Common myeloid progenitor, CD34-positive (primary cell): ENCODE measurements around the gene KLHL10.
A peak's percentile ranks its signal among the peaks of the same experiment; 100 is the strongest.

Experiments used
- CTCF ChIA-PET: fragments of 350-600 bp; sonication (Branson Sonifier 250); formaldehyde crosslinking; loops from one replicate; lab custom pipeline; 2021; ENCODE audit warnings: antibody characterized with exemption; lab: Charles Lee
- POLR2A ChIA-PET: fragments of 350-600 bp; sonication (Branson Sonifier 250); formaldehyde crosslinking; loops from one replicate; lab custom pipeline; 2021; ENCODE audit warnings: antibody characterized with exemption; lab: Charles Lee
- DNase-seq, 3 donors: peaks; one replicate each; pipeline versions ENCODE4 v3.0.0 to v3.0.0-alpha.2; 2013
- H3K27ac ChIP-seq, 2 experiments: 1 replicate in 1 of 2; 2 replicates in 1 of 2; pipeline ENCODE4 v1.7.0; 2013; ENCODE audit warnings: inconsistent platforms in 2 of 2, low read length in 2 of 2, mild to moderate bottlenecking in 2 of 2, low read depth in 1 of 2, moderate library complexity in 1 of 2; ENCODE audit not compliant: severe bottlenecking in 2 of 2, insufficient read depth in 1 of 2, poor library complexity in 1 of 2
- H3K27me3 ChIP-seq, 5 experiments: replicated peaks in 2 of 5; 1 replicate in 3 of 5; 2 replicates in 2 of 5; pipeline versions ENCODE4 v1.6.1 to v1.7.0; 2013; ENCODE audit warnings: low read length in 4 of 5, mild to moderate bottlenecking in 2 of 5, moderate library complexity in 2 of 5, inconsistent platforms in 1 of 5; ENCODE audit not compliant: insufficient read depth in 5 of 5, control insufficient read depth in 4 of 5
- H3K36me3 ChIP-seq, 4 experiments: 1 replicate in 2 of 4; 2 replicates in 2 of 4; pipeline versions ENCODE4 v1.6.1 to v1.7.0; 2013; ENCODE audit warnings: low read length in 3 of 4, control low read depth in 1 of 4, mild to moderate bottlenecking in 1 of 4; ENCODE audit not compliant: control insufficient read depth in 4 of 4, insufficient read depth in 4 of 4
- H3K4me1 ChIP-seq, 4 experiments: 1 replicate in 3 of 4; 2 replicates in 1 of 4; pipeline versions ENCODE4 v1.6.1 to v1.7.1; 2013; ENCODE audit warnings: low read length in 3 of 4, mild to moderate bottlenecking in 3 of 4, control low read depth in 1 of 4, inconsistent platforms in 1 of 4, moderate library complexity in 1 of 4; ENCODE audit not compliant: control insufficient read depth in 4 of 4, insufficient read depth in 4 of 4; ENCODE audit errors: control extremely low read depth in 1 of 4
- H3K4me3 ChIP-seq, 7 experiments: 1 replicate in 4 of 7; 2 replicates in 3 of 7; pipeline versions ENCODE4 v1.5.1 to v1.7.0; 2013; ENCODE audit warnings: mild to moderate bottlenecking in 7 of 7, low read length in 6 of 7, moderate library complexity in 6 of 7, inconsistent platforms in 2 of 7, low read depth in 2 of 7, control low read depth in 1 of 7; ENCODE audit not compliant: insufficient read depth in 4 of 7, control insufficient read depth in 1 of 7; ENCODE audit errors: extremely low read depth in 1 of 7
- H3K9me3 ChIP-seq, 5 experiments: 1 replicate in 4 of 5; 2 replicates in 1 of 5; pipeline versions ENCODE4 v1.6.1 to v1.7.1; 2013; ENCODE audit warnings: low read length in 4 of 5, mild to moderate bottlenecking in 2 of 5, inconsistent platforms in 1 of 5, low read depth in 1 of 5, moderate library complexity in 1 of 5; ENCODE audit not compliant: control insufficient read depth in 4 of 5, insufficient read depth in 2 of 5; ENCODE audit errors: control extremely low read depth in 1 of 5
- WGBS: methylation state at CpG from one replicate; pipeline ENCODE4 v1.1.5; 2013; ENCODE audit not compliant: insufficient coverage; 5-methylcytosine and 5-hydroxymethylcytosine counted together

The KLHL10 gene

GRCh38 chr17:41892021-41892376 is 54.4 kb downstream of the KLHL10 start:
- no peaks in the 10 kb centered on the region for H3K4me1 ChIP-seq
- peaks cover 5 to 82% (median 68%) of the 10 kb centered on the region in 4 experiments for H3K36me3 ChIP-seq
- POLR2A ChIA-PET: no interaction called here
- WGBS: 100% methylated on average over 2 of the region's 4 CpGs
- no peak for DNase-seq
- no peak overlapping the region for H3K27ac ChIP-seq
- H3K27me3 ChIP-seq: no peaks in the 10 kb centered on the region
- H3K9me3 ChIP-seq: no peaks in the 10 kb centered on the region
- H3K4me3 ChIP-seq: no peak overlapping the region
- CTCF ChIA-PET: interaction anchor here (0.6 to 1.6 kb wide), 3 partner anchors 11 to 155 kb away, joined by 3 to 5 read pairs (median 4); partner anchors contain the start of gene ACLY

- DNase-seq: no peak
- Histone ChIP-seq H3K27ac (no peak overlapping the region), H3K4me1 (no peaks in the 10 kb centered on the region), H3K27me3 (no peaks in the 10 kb centered on the region), H3K9me3 (no peaks in the 10 kb centered on the region), H3K4me3 (no peak overlapping the region), H3K36me3 (peaks cover 7 to 84% (median 72%) of the 10 kb centered on the region in 4 experiments)
- POLR2A ChIA-PET: no interaction called here
- CTCF ChIA-PET: interaction anchor here (0.8 to 1.6 kb wide), 5 partner anchors 10 to 248 kb away, joined by 3 to 4 read pairs (median 3); no protein-coding TSS in a partner anchor
- 100% methylated on average over 3 of the region's 3 CpGs for WGBS
Measured at GRCh38 chr17:41893384-41893783, 55.8 kb downstream of the KLHL10 start.

GRCh38 chr17:41894791-41895331 is 57.2 kb downstream of the KLHL10 start:
- H3K27ac ChIP-seq: peak overlapping the region in 1 of 2 experiments; percentile 44
- H3K4me1 ChIP-seq: no peaks in the 10 kb centered on the region
- DNase-seq: no peak
- H3K9me3 ChIP-seq: no peaks in the 10 kb centered on the region
- CTCF ChIA-PET: interaction anchor here (0.6 to 1.1 kb wide), 2 partner anchors 96 to 120 kb away, joined by 3 read pairs; no protein-coding TSS in a partner anchor
- no peak overlapping the region for H3K4me3 ChIP-seq
- 100% methylated on average over 4 of the region's 7 CpGs for WGBS
- peaks cover 8 to 86% (median 71%) of the 10 kb centered on the region in 4 experiments for H3K36me3 ChIP-seq
- H3K27me3 ChIP-seq: no peaks in the 10 kb centered on the region
- POLR2A ChIA-PET: no interaction called here

- CTCF ChIA-PET: interaction anchor here (0.9 to 1.5 kb wide), 2 partner anchors 86 to 155 kb away, joined by 3 to 4 read pairs; no protein-coding TSS in a partner anchor
- DNase-seq: no peak
- H3K27me3 ChIP-seq: no peaks in the 10 kb centered on the region
- no peaks in the 10 kb centered on the region for H3K9me3 ChIP-seq
- POLR2A ChIA-PET: no interaction called here
- H3K4me3 ChIP-seq: no peak overlapping the region
- no peaks in the 10 kb centered on the region for H3K4me1 ChIP-seq
- 100% methylated on average over 5 of the region's 5 CpGs for WGBS
- peaks cover 8 to 87% (median 72%) of the 10 kb centered on the region in 4 experiments for H3K36me3 ChIP-seq
- H3K27ac ChIP-seq: no peak overlapping the region
Measured at GRCh38 chr17:41895617-41896016, 58.0 kb downstream of the KLHL10 start.

- no peak for DNase-seq
- ChIA-PET POLR2A (no interaction called here), CTCF (interaction anchor here (1.5 kb wide), 1 partner anchor 87 kb away, joined by 4 read pairs; no protein-coding TSS in a partner anchor)
- Histone ChIP-seq H3K27ac (no peak overlapping the region), H3K9me3 (no peaks in the 10 kb centered on the region), H3K27me3 (no peaks in the 10 kb centered on the region), H3K4me1 (no peaks in the 10 kb centered on the region), H3K36me3 (peaks cover 11 to 89% (median 74%) of the 10 kb centered on the region in 4 experiments), H3K4me3 (no peak overlapping the region)
- WGBS: 99% methylated on average over 5 of the region's 6 CpGs
Measured at GRCh38 chr17:41896726-41897125, 59.1 kb downstream of the KLHL10 start.
